ENCODE data around the gene SIVA1.

DNA sequence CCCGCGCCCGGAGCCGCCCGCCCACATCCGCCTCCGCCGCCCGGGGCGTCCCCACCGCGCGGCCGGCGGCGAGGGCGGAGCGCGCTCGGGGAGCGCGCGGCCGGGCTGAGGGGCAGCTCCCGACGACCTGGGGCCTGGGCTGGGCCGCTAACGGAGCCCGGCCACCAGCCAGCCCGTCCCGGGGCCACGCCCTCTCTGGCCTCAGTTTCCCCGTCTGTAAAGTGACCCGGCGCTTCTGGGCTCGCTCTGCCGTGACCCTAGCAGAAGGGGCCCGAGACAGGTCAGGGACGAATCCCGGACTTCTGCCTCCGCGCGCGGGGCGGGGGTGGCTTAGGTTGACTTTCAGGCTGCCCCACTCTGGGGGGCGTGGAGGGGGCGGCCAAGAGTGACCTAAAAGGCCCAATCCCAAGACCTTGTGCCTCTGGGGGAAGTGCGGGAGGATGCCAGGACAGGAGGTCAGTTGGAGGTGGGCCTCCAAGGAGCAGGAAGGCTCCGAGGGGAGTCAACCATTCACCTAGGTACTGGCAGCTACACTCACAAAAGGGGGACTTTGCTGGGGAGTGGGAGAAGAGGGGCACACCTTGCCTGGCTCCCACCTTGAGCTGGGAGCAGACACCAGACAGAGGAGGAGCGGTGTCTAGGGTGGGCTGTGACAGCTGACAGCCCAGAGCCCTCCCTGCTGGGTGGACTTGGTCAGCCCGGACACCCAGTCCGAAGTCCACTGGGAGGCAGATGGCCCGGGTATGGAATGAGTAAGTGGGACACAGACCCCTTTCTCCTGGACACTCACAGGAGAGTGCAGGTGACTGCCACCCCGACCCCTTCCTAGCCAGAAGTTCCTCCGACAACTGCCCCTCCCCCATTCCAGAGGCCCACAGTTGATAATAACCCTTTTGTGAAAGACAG is 43.1 kb downstream of the SIVA1 start:
- TF ChIP-seq, protein P1, sequence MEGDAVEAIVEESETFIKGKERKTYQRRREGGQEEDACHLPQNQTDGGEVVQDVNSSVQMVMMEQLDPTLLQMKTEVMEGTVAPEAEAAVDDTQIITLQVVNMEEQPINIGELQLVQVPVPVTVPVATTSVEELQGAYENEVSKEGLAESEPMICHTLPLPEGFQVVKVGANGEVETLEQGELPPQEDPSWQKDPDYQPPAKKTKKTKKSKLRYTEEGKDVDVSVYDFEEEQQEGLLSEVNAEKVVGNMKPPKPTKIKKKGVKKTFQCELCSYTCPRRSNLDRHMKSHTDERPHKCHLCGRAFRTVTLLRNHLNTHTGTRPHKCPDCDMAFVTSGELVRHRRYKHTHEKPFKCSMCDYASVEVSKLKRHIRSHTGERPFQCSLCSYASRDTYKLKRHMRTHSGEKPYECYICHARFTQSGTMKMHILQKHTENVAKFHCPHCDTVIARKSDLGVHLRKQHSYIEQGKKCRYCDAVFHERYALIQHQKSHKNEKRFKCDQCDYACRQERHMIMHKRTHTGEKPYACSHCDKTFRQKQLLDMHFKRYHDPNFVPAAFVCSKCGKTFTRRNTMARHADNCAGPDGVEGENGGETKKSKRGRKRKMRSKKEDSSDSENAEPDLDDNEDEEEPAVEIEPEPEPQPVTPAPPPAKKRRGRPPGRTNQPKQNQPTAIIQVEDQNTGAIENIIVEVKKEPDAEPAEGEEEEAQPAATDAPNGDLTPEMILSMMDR (IDR thresholded peaks at IDR 0.05) = no peak
- TF ChIP-seq SMC3 (IDR thresholded peaks at IDR 0.05; ENCODE audit: low read depth, low read length) (no peak), RCOR1 (IDR thresholded peaks at IDR 0.05; ENCODE audit: low read length) (no peak), TAF1 (IDR thresholded peaks at IDR 0.05; ENCODE audit: borderline replicate concordance, low read depth, low read length) (no peak)
